Dedifferentiated amniotic fluid mesenchymal stem cell (primary cell): ENCODE data around the gene PTPRN.

Experiments
- DNase-seq: peaks from one replicate; pipeline ENCODE4 v3.0.0-alpha.2; 2016; ENCODE audit errors: extremely low spot score

PTPRN gene

GRCh38 chr2:219308142-219309101, 779 bp downstream of the PTPRN start:
- peak; percentile 36 for DNase-seq

GRCh38 chr2:219306047-219306446, 3.2 kb downstream of the PTPRN start:
- DNase-seq = no peak

- no peak for DNase-seq
These were observed 5.0 kb downstream of the PTPRN start for GRCh38 chr2:219304223-219304622.

GRCh38 chr2:219302412-219302968, 6.7 kb downstream of the PTPRN start:
- no peak for DNase-seq

- DNase-seq = no peak
These were observed 9.2 kb downstream of the PTPRN start for GRCh38 chr2:219300022-219300421.

- no peak for DNase-seq
These were observed 9.8 kb downstream of the PTPRN start for GRCh38 chr2:219299372-219299760.

- peak; percentile 73 for DNase-seq
These were observed 10.3 kb downstream of the PTPRN start for GRCh38 chr2:219298759-219299371.

GRCh38 chr2:219297766-219298456, 11.3 kb downstream of the PTPRN start:
- DNase-seq = no peak

GRCh38 chr2:219296631-219297391, 12.4 kb downstream of the PTPRN start:
- no peak for DNase-seq

- DNase-seq = no peak
These were observed 13.1 kb downstream of the PTPRN start for GRCh38 chr2:219296142-219296541.

- DNase-seq = peak; percentile 56
These were observed 14.5 kb downstream of the PTPRN start for GRCh38 chr2:219294356-219295351.

- DNase-seq = no peak
These were observed 15.4 kb downstream of the PTPRN start for GRCh38 chr2:219293736-219294231.

- DNase-seq = no peak
These were observed 16.6 kb downstream of the PTPRN start for GRCh38 chr2:219292616-219293015.

GRCh38 chr2:219291910-219292490, 17.2 kb downstream of the PTPRN start:
- no peak for DNase-seq

GRCh38 chr2:219291394-219291793, 17.8 kb downstream of the PTPRN start:
- DNase-seq = no peak

GRCh38 chr2:219290381-219291171, 18.6 kb downstream of the PTPRN start:
- no peak for DNase-seq

GRCh38 chr2:219289537-219290361, 19.5 kb downstream of the PTPRN start:
- DNase-seq = peak; percentile 79

- no peak for DNase-seq
These were observed 20.0 kb downstream of the PTPRN start for GRCh38 chr2:219289195-219289536.
